PC-9 (cell line): ENCODE results near the gene TMPRSS2.

Source experiments
- EZH2 ChIP-seq: fragments of 200-600 bp; sonication (generic); IDR thresholded peaks from 2 replicates; pipeline ENCODE4 v1.8.0; 2017; ENCODE audit warnings: antibody characterized with exemption, low read depth
- TF ChIP-seq, protein P1 (sequence below): fragments of 200-600 bp; sonication (generic); conservative IDR thresholded peaks from 2 replicates; pipeline ENCODE4 v1.6.1; 2017; ENCODE audit warnings: mixed run types, antibody characterized with exemption, mild to moderate bottlenecking, moderate library complexity

- TF ChIP-seq, protein P1, sequence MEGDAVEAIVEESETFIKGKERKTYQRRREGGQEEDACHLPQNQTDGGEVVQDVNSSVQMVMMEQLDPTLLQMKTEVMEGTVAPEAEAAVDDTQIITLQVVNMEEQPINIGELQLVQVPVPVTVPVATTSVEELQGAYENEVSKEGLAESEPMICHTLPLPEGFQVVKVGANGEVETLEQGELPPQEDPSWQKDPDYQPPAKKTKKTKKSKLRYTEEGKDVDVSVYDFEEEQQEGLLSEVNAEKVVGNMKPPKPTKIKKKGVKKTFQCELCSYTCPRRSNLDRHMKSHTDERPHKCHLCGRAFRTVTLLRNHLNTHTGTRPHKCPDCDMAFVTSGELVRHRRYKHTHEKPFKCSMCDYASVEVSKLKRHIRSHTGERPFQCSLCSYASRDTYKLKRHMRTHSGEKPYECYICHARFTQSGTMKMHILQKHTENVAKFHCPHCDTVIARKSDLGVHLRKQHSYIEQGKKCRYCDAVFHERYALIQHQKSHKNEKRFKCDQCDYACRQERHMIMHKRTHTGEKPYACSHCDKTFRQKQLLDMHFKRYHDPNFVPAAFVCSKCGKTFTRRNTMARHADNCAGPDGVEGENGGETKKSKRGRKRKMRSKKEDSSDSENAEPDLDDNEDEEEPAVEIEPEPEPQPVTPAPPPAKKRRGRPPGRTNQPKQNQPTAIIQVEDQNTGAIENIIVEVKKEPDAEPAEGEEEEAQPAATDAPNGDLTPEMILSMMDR = no peak
- no peak for TF ChIP-seq EZH2
Measured at GRCh38 chr21:41504030-41504429, 3.9 kb downstream of the TMPRSS2 start.
